HepG2 (cell line): ENCODE measurements around the gene YPEL3. TPM values are rescaled to one million over a fixed set of nuclear protein-coding genes. Genes with fewer than 3 reads are reported as not detected.

ENCODE experiments used
- ARHGAP35 ChIP-seq: sonication (generic); formaldehyde crosslinking; IDR thresholded peaks from 2 replicates; pipeline ENCODE4 v1.9.0; 2022; ENCODE audit warnings: mild to moderate bottlenecking, inconsistent platforms, moderate library complexity, missing genetic modification reagents, borderline replicate concordance
- ATAD3A ChIP-seq: sonication (generic); formaldehyde crosslinking; IDR thresholded peaks from 2 replicates; pipeline ENCODE4 v1.4.0; 2020; ENCODE audit warnings: missing genetic modification reagents
- ATF6 ChIP-seq: sonication (generic); formaldehyde crosslinking; conservative IDR thresholded peaks from 2 replicates; pipeline ENCODE4 v1.4.0; 2020; ENCODE audit warnings: missing genetic modification reagents
- BORCS8-MEF2B ChIP-seq: sonication (generic); formaldehyde crosslinking; IDR thresholded peaks from 2 replicates; pipeline ENCODE4 v1.8.0; 2022; ENCODE audit warnings: mild to moderate bottlenecking, missing genetic modification reagents
- DNMT3B ChIP-seq: conservative IDR thresholded peaks from 2 replicates; pipeline ENCODE4 v1.6.1; 2016; ENCODE audit warnings: missing biosample characterization, control low read depth
- DR1 ChIP-seq: sonication (generic); formaldehyde crosslinking; IDR thresholded peaks from 2 replicates; pipeline ENCODE4 v1.8.0; 2021; ENCODE audit warnings: mild to moderate bottlenecking, missing genetic modification reagents, inconsistent platforms
- EZH2 ChIP-seq: conservative IDR thresholded peaks from 2 replicates; pipeline ENCODE4 v1.6.1; 2012; ENCODE audit warnings: mild to moderate bottlenecking, low read depth, low read length, moderate library complexity
- MIXL1 ChIP-seq: IDR thresholded peaks from 2 replicates; pipeline ENCODE4 v1.6.1; 2016
- MLX ChIP-seq: IDR thresholded peaks from 2 replicates; pipeline ENCODE4 v1.6.1; 2016
- NR1H2 ChIP-seq: sonication (generic); formaldehyde crosslinking; IDR thresholded peaks from 2 replicates; pipeline ENCODE4 v1.8.1; 2022; ENCODE audit warnings: low read depth, missing genetic modification reagents, borderline replicate concordance
- PHB2 ChIP-seq: fragments of 450-650 bp; IDR thresholded peaks from 2 replicates; pipeline ENCODE4 v1.6.1; 2018; ENCODE audit not compliant: partially characterized antibody
- PHF8 ChIP-seq: sonication (generic); formaldehyde crosslinking; IDR thresholded peaks from 2 replicates; pipeline ENCODE4 v1.5.0; 2020; ENCODE audit warnings: missing genetic modification reagents
- SOX6 ChIP-seq, 2 experiments: fragments of 450-650 bp in 1 of 2; sonication (generic) in 1 of 2; formaldehyde crosslinking in 1 of 2; IDR thresholded peaks; 2 replicates each; pipeline versions ENCODE4 v1.4.0 to v1.6.1; 2017 to 2020; ENCODE audit warnings: antibody characterized with exemption in 1 of 2, mild to moderate bottlenecking in 1 of 2, missing genetic modification reagents in 1 of 2
- ZMYM4 ChIP-seq: sonication (generic); formaldehyde crosslinking; IDR thresholded peaks from 2 replicates; pipeline ENCODE4 v1.8.1; 2023; ENCODE audit warnings: mild to moderate bottlenecking, missing genetic modification reagents
- ZNF276 ChIP-seq: sonication (generic); formaldehyde crosslinking; IDR thresholded peaks from 2 replicates; pipeline ENCODE4 v1.4.0; 2020; ENCODE audit warnings: mild to moderate bottlenecking, low read depth, missing genetic modification reagents
- ZNF550 ChIP-seq: sonication (generic); formaldehyde crosslinking; IDR thresholded peaks from 2 replicates; pipeline ENCODE4 v1.4.0; 2020; ENCODE audit warnings: mild to moderate bottlenecking, missing genetic modification reagents, borderline replicate concordance
- ZNF572 ChIP-seq: sonication (generic); formaldehyde crosslinking; IDR thresholded peaks from 2 replicates; pipeline ENCODE4 v1.5.1; 2020; ENCODE audit warnings: mild to moderate bottlenecking, missing genetic modification reagents
- ZNF597 ChIP-seq: sonication (generic); formaldehyde crosslinking; IDR thresholded peaks from 2 replicates; pipeline ENCODE4 v1.5.0; 2020; ENCODE audit warnings: missing genetic modification reagents
- ZNF598 ChIP-seq: sonication (generic); formaldehyde crosslinking; IDR thresholded peaks from 2 replicates; pipeline ENCODE4 v1.5.1; 2020; ENCODE audit warnings: mild to moderate bottlenecking, missing genetic modification reagents, borderline replicate concordance
- ZSCAN29 ChIP-seq: sonication (generic); formaldehyde crosslinking; conservative IDR thresholded peaks from 2 replicates; pipeline ENCODE4 v1.4.0; 2020; ENCODE audit warnings: mild to moderate bottlenecking, missing genetic modification reagents
- polyA plus RNA-seq, 8 experiments: library from polyadenylated mRNA; depleted of rRNA in 3 of 8; stranded (reverse) in 7 of 8; unstranded in 1 of 8; fragments of >200 nt; fragmentation: Illumina TruSeq in 4 of 8; extraction: Trizol in 4 of 8; gene quantifications; 2 replicates each; pipeline versions ENCODE4 v1.2.1 to v1.2.3, GENCODE V29; 2011 to 2016; ENCODE audit warnings: low read depth in 4 of 8, missing spikeins in 1 of 8, mixed read lengths in 1 of 8; ENCODE audit not compliant: insufficient read depth in 1 of 8
- total RNA-seq, 5 experiments: library from RNA; depleted of rRNA; stranded (reverse); fragments of >200 nt; fragmentation: Illumina TruSeq; extraction: Trizol; gene quantifications; 2 replicates each; pipeline ENCODE4 v1.2.3, GENCODE V29; 2016; ENCODE audit warnings: low read depth in 1 of 5

The YPEL3 gene
- total and polyA plus RNA-seq, 2 of the 13 experiments (the other 11 are each of a cell fraction or from before 2014, with no cell fraction given): 5.4 to 47.0 TPM

GRCh38 chr16:30139583-30140481 is 43.8 kb upstream of the YPEL3 start (continued):
- TF ChIP-seq ZNF276 (CRISPR knock-in tag) (no peak), ATAD3A (CRISPR knock-in tag) (no peak), SOX6 (IDR thresholded peaks at IDR 0.05) (no peak), SOX6 (CRISPR knock-in tag; IDR thresholded peaks at IDR 0.05) (peak; percentile 93), ZNF572 (CRISPR knock-in tag) (no peak), DR1 (CRISPR knock-in tag) (no peak), ZNF598 (no peak), MLX (CRISPR knock-in tag) (peak; percentile 98), ATF6 (no peak), MIXL1 (peak; percentile 96), PHB2 (no peak), ARHGAP35 (CRISPR knock-in tag) (no peak), ZNF597 (CRISPR knock-in tag) (no peak), EZH2 (no peak), DNMT3B (CRISPR knock-in tag) (no peak), ZNF550 (CRISPR knock-in tag) (no peak), ZMYM4 (peak; percentile 68), BORCS8-MEF2B (CRISPR knock-in tag) (0 out of 2 replicates have a peak, but pooled peaks have one; percentile 18), ZSCAN29 (CRISPR knock-in tag) (0 out of 2 replicates have a peak, but pooled peaks have one; percentile 25), PHF8 (CRISPR knock-in tag) (no peak), NR1H2 (CRISPR knock-in tag) (no peak)
